ENCODE results near the gene DACT3. TPM values are rescaled to one million over a fixed set of nuclear protein-coding genes. Genes with fewer than 3 reads are reported as not detected.

Gene DACT3
- total RNA-seq, 1 donor from 2014 or later = 13.8 TPM

- peaks cover 28% of the 10 kb centered on the region for H3K4me1 ChIP-seq
- H3K27ac ChIP-seq = no peak overlapping the region
- intact Hi-C loops (cut with DNase I) = no loop called here
- H3K27me3 ChIP-seq = no peaks in the 10 kb centered on the region
- TF ChIP-seq CTCF (IDR thresholded peaks at IDR 0.05) (no peak), POLR2AphosphoS5 (IDR thresholded peaks at IDR 0.05; ENCODE audit: insufficient read depth in 1 of 2, low read depth in 1 of 2) (no peak), POLR2A (IDR thresholded peaks at IDR 0.05) (no peak)
- H3K36me3 ChIP-seq = no peaks in the 10 kb centered on the region
- DNase-seq (ENCODE audit: extremely low spot score in 2 of 2) = no peak
- H3K9me3 ChIP-seq = no peaks in the 10 kb centered on the region
- no peak overlapping the region for H3K4me3 ChIP-seq
Observed at GRCh38 chr19:46640656-46641055, 20.3 kb downstream of the DACT3 start.

- Histone ChIP-seq H3K4me3 (peak overlapping the region; percentile 46 to 62), H3K27ac (peak overlapping the region; percentile 84), H3K9me3 (no peaks in the 10 kb centered on the region), H3K27me3 (no peaks in the 10 kb centered on the region), H3K4me1 (peaks cover 34% of the 10 kb centered on the region), H3K36me3 (no peaks in the 10 kb centered on the region)
- TF ChIP-seq CTCF (IDR thresholded peaks at IDR 0.05) (no peak), POLR2AphosphoS5 (IDR thresholded peaks at IDR 0.05; ENCODE audit: insufficient read depth in 1 of 2, low read depth in 1 of 2) (peak in 1 of 2 donors; percentile 78), POLR2A (IDR thresholded peaks at IDR 0.05) (no peak)
- DNase-seq (ENCODE audit: extremely low spot score in 2 of 2) = no peak
- intact Hi-C loops (cut with DNase I) = no loop called here
Observed at GRCh38 chr19:46639358-46640182, 21.4 kb downstream of the DACT3 start.

- no peaks in the 10 kb centered on the region for H3K9me3 ChIP-seq
- intact Hi-C loops (cut with DNase I) = no loop called here
- no peak for TF ChIP-seq POLR2A (IDR thresholded peaks at IDR 0.05)
- no peak for TF ChIP-seq CTCF (IDR thresholded peaks at IDR 0.05)
- no peak for TF ChIP-seq POLR2AphosphoS5 (IDR thresholded peaks at IDR 0.05; ENCODE audit: insufficient read depth in 1 of 2, low read depth in 1 of 2)
- no peak overlapping the region for H3K27ac ChIP-seq
- H3K4me1 ChIP-seq = peaks cover 49% of the 10 kb centered on the region
- H3K36me3 ChIP-seq = no peaks in the 10 kb centered on the region
- no peak overlapping the region for H3K4me3 ChIP-seq
- no peak for DNase-seq (ENCODE audit: extremely low spot score in 2 of 2)
- no peaks in the 10 kb centered on the region for H3K27me3 ChIP-seq
Observed at GRCh38 chr19:46637224-46637623, 23.8 kb downstream of the DACT3 start.

- TF ChIP-seq CTCF (IDR thresholded peaks at IDR 0.05) = no peak
- DNase-seq (ENCODE audit: extremely low spot score in 2 of 2) = no peak
- H3K4me3 ChIP-seq = peak within 1 kb of the TSS in 1 of 2 donors; percentile 39
- H3K4me1 ChIP-seq = peaks cover 54% of the 10 kb centered on the region
- H3K27ac ChIP-seq = no peak within 1 kb of the TSS
- no peaks in the 10 kb centered on the region for H3K9me3 ChIP-seq
- intact Hi-C loops (cut with DNase I) = no loop called here
- no peaks in the 10 kb centered on the region for H3K27me3 ChIP-seq
- no peaks in the 10 kb centered on the region for H3K36me3 ChIP-seq
Observed at GRCh38 chr19:46635920-46636761, 24.8 kb downstream of the DACT3 start, which contains the start of gene GNG8. TSS of gene GNG8 (minus strand) at chr19:46636202. CDS start at chr19:46634682, 1,520 bp downstream.
